Stimulated activated memory B cell treated with anti-CD40 and anti-IgM and Interleukin-4, amounts not matched to agents 10 μg/mL and 1 μg/mL and 100 μg/mL, for 72 hours (primary cell): Measurements from ENCODE around the gene CCDC148.

ENCODE experiments used
- ATAC-seq: fragments of 150-1000 bp; cut with Tn5 transposase; 2 replicates; pipeline ENCODE4 v1.10.0; 2021
- H3K27ac Mint-ChIP-seq: one replicate; pipeline ENCODE4 v1.8.0; 2022; ENCODE audit warnings: mild to moderate bottlenecking, mixed read lengths
- H3K27me3 Mint-ChIP-seq: one replicate; pipeline ENCODE4 v1.8.0; 2022; ENCODE audit warnings: mixed read lengths
- H3K36me3 Mint-ChIP-seq: one replicate; pipeline ENCODE4 v1.8.0; 2022; ENCODE audit warnings: mixed read lengths
- H3K4me1 Mint-ChIP-seq: one replicate; pipeline ENCODE4 v1.8.0; 2022; ENCODE audit warnings: mixed read lengths
- H3K4me3 Mint-ChIP-seq: one replicate; pipeline ENCODE4 v1.8.0; 2022; ENCODE audit warnings: mild to moderate bottlenecking, moderate library complexity, mixed read lengths
- H3K9me3 Mint-ChIP-seq: one replicate; pipeline ENCODE4 v1.8.0; 2022; ENCODE audit warnings: mixed read lengths

CCDC148 gene

GRCh38 chr2:158213773-158214172 is 242.8 kb downstream of the CCDC148 start:
- peaks cover 8% of the 10 kb centered on the region for H3K4me1 Mint-ChIP-seq
- no peak overlapping the region for H3K4me3 Mint-ChIP-seq
- H3K9me3 Mint-ChIP-seq: no peaks in the 10 kb centered on the region
- H3K27ac Mint-ChIP-seq: no peak overlapping the region
- no peak for ATAC-seq
- no peaks in the 10 kb centered on the region for H3K27me3 Mint-ChIP-seq
- H3K36me3 Mint-ChIP-seq: no peaks in the 10 kb centered on the region

DNA sequence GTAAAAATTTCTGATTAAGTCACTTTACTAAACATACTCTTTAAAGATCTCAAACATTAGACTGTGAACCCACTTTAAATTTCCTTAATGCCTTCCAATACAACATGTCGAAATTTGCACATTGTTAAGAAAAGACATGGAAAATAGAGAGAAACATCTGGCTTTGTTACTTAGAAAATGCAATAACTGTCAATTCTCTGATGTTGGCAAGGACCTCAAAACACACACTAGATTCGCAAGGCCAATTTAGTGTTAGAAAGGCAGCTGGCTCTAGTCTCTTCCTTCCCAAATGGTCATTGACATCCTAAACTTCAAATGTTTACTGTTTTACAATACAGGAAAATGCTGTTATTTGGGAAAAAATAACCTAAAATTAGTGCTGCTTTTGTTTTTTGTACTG is 244.3 kb downstream of the CCDC148 start:
- Mint-ChIP-seq H3K4me1 (peaks cover 8% of the 10 kb centered on the region), H3K27ac (no peak overlapping the region), H3K36me3 (no peaks in the 10 kb centered on the region), H3K4me3 (no peak overlapping the region), H3K9me3 (no peaks in the 10 kb centered on the region), H3K27me3 (no peaks in the 10 kb centered on the region)
- no peak for ATAC-seq

GRCh38 chr2:158211502-158211901 is 245.1 kb downstream of the CCDC148 start:
- Mint-ChIP-seq H3K27me3 (no peaks in the 10 kb centered on the region), H3K9me3 (no peaks in the 10 kb centered on the region), H3K4me1 (peaks cover 8% of the 10 kb centered on the region), H3K27ac (no peak overlapping the region), H3K4me3 (no peak overlapping the region), H3K36me3 (no peaks in the 10 kb centered on the region)
- peak; percentile 75 for ATAC-seq

DNA sequence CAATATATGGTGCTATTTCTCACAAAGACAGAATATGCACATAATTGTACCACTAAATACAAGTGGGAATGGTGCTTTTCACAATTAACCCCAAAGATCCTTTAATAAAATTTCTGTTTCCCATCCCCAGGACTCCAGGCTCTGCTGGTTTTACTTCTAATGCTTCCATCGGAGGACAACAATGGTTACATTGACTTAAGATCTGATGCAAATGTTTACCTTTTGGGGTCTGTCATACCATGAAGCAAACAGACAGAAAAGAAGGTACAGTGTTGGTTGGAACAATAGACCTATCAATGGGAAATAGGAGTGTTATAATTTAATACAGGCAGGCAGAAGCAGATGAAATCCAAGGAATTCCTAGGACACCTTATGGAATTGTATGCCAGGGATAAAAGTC is 249.2 kb downstream of the CCDC148 start:
- no peak overlapping the region for H3K4me3 Mint-ChIP-seq
- no peak for ATAC-seq
- H3K36me3 Mint-ChIP-seq: no peaks in the 10 kb centered on the region
- H3K4me1 Mint-ChIP-seq: peaks cover 11% of the 10 kb centered on the region
- no peak overlapping the region for H3K27ac Mint-ChIP-seq
- no peaks in the 10 kb centered on the region for H3K27me3 Mint-ChIP-seq
- H3K9me3 Mint-ChIP-seq: no peaks in the 10 kb centered on the region

DNA sequence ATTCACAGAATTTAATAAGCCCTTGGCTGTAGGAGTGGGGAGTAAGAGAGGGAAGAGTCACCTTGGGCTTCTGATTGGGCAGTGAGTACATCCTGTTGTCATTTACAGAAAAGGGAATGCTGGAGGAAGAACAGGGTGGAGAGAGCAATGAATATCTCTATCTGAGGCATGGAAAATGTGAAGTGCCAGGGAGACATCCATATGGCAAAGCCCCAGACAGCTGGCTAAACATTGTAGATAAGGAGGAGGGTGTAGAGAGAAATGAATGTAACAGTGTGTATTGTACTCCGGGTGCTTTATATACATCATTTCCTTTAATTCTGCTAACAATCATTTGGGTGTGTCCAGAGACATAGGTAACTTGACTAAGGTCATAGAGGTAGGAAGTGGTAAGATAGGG is 251.3 kb downstream of the CCDC148 start:
- Mint-ChIP-seq H3K36me3 (no peaks in the 10 kb centered on the region), H3K9me3 (no peaks in the 10 kb centered on the region), H3K27ac (no peak overlapping the region), H3K4me3 (no peak overlapping the region), H3K4me1 (peaks cover 11% of the 10 kb centered on the region), H3K27me3 (no peaks in the 10 kb centered on the region)
- ATAC-seq: no peak

- H3K9me3 Mint-ChIP-seq: no peaks in the 10 kb centered on the region
- peaks cover 11% of the 10 kb centered on the region for H3K4me1 Mint-ChIP-seq
- H3K27ac Mint-ChIP-seq: no peak overlapping the region
- H3K36me3 Mint-ChIP-seq: no peaks in the 10 kb centered on the region
- no peaks in the 10 kb centered on the region for H3K27me3 Mint-ChIP-seq
- no peak overlapping the region for H3K4me3 Mint-ChIP-seq
- ATAC-seq: peak; percentile 81
These were observed 251.8 kb downstream of the CCDC148 start for GRCh38 chr2:158204741-158205165.

GRCh38 chr2:158202161-158202815 is 254.3 kb downstream of the CCDC148 start:
- Mint-ChIP-seq H3K27me3 (no peaks in the 10 kb centered on the region), H3K4me1 (peaks cover 18% of the 10 kb centered on the region), H3K4me3 (no peak overlapping the region), H3K36me3 (no peaks in the 10 kb centered on the region), H3K27ac (no peak overlapping the region), H3K9me3 (peaks cover 3% of the 10 kb centered on the region)
- ATAC-seq: no peak

DNA sequence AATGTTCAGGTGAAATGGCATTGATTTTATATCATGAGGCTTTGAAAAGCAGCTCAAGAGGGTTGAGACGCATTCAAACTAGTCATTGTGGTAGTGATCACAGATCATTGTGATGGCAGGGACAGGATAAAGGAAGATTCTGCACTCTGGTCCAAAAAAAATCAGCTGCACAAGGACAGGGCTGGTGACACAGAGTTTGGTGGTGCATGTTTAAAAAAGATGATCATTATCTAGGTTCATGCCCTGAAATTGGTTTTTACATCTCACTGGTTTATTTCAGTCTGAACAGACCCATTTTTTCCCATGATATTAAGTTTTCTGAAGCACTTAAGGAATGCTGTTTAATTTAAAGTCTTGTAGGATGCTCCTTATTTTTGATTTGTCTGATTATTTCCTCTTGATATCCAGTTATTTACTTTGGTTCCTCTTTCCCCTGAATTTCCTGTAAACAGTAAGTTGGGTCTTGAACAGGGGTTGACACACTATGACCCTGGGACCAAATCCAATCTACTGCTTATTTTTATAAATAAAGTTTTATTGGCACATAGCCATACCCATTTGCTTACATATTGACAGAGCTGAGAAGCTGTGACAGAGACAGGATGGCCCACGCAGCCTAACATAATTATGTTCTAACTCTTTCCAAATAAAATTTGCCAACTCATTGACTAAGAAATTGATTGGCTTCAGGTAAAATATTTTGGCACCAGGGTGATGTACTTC is 256.5 kb downstream of the CCDC148 start:
- no peak for ATAC-seq
- H3K36me3 Mint-ChIP-seq: no peaks in the 10 kb centered on the region
- peaks cover 3% of the 10 kb centered on the region for H3K9me3 Mint-ChIP-seq
- no peak overlapping the region for H3K4me3 Mint-ChIP-seq
- no peaks in the 10 kb centered on the region for H3K27me3 Mint-ChIP-seq
- H3K4me1 Mint-ChIP-seq: peaks cover 16% of the 10 kb centered on the region
- no peak overlapping the region for H3K27ac Mint-ChIP-seq

- H3K27me3 Mint-ChIP-seq: no peaks in the 10 kb centered on the region
- ATAC-seq: no peak
- no peaks in the 10 kb centered on the region for H3K36me3 Mint-ChIP-seq
- peaks cover 10% of the 10 kb centered on the region for H3K4me1 Mint-ChIP-seq
- peaks cover 3% of the 10 kb centered on the region for H3K9me3 Mint-ChIP-seq
- H3K27ac Mint-ChIP-seq: no peak overlapping the region
- no peak overlapping the region for H3K4me3 Mint-ChIP-seq
These were observed 258.6 kb downstream of the CCDC148 start for GRCh38 chr2:158197940-158198339.

DNA sequence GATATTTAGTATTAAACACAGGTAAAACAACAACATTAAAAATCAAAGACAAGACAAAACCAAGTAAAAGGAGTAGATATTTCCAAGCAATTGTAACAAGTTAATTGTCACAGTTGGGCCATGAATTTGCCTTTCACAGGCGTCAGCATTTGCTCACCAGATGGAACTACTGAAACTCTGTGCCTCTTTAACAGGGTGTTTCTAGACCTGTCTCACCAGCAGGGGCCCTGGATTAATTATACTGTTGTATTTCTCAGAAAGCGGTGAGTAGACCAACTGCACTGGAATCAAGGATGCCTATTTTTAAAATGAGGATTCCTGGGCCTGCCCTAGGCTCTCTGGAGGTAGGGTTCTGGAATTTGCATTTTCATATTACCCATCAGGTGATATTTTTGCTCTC is 262.3 kb downstream of the CCDC148 start:
- H3K4me3 Mint-ChIP-seq: no peak overlapping the region
- ATAC-seq: no peak
- H3K27me3 Mint-ChIP-seq: no peaks in the 10 kb centered on the region
- peaks cover 44% of the 10 kb centered on the region for H3K4me1 Mint-ChIP-seq
- no peak overlapping the region for H3K27ac Mint-ChIP-seq
- H3K9me3 Mint-ChIP-seq: peaks cover 3% of the 10 kb centered on the region
- no peaks in the 10 kb centered on the region for H3K36me3 Mint-ChIP-seq

GRCh38 chr2:158192515-158193443 is 263.8 kb downstream of the CCDC148 start:
- Mint-ChIP-seq H3K9me3 (peaks cover under 1% of the 10 kb centered on the region), H3K27ac (peak overlapping the region; percentile 74), H3K4me1 (peaks cover 39% of the 10 kb centered on the region), H3K27me3 (no peaks in the 10 kb centered on the region), H3K4me3 (no peak overlapping the region), H3K36me3 (no peaks in the 10 kb centered on the region)
- ATAC-seq: no peak

- no peaks in the 10 kb centered on the region for H3K36me3 Mint-ChIP-seq
- H3K4me1 Mint-ChIP-seq: peaks cover 36% of the 10 kb centered on the region
- no peaks in the 10 kb centered on the region for H3K9me3 Mint-ChIP-seq
- peak; percentile 90 for ATAC-seq
- peak overlapping the region; percentile 36 for H3K4me3 Mint-ChIP-seq
- peak overlapping the region; percentile 74 for H3K27ac Mint-ChIP-seq
- H3K27me3 Mint-ChIP-seq: no peaks in the 10 kb centered on the region
These were observed 265.3 kb downstream of the CCDC148 start for GRCh38 chr2:158191076-158191895.

DNA sequence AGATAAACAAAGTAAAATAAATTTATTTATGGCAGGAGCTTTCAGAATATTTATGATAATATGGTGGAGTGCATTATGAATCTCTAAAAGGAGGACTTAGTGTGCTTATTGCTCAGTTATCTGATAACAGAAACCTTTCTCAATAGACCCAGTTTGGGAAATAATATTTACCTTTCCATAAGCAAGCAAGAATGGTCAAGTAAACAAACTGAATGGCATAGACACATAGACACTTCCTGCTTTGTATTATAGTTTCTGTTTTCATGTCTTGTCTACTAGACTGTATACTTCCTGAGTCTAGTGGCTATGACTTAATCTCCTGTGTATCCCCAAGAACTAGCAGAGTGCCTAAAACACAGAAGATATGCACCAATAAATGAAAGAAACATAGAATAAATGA is 267.0 kb downstream of the CCDC148 start:
- Mint-ChIP-seq H3K4me1 (peaks cover 36% of the 10 kb centered on the region), H3K27me3 (no peaks in the 10 kb centered on the region), H3K36me3 (no peaks in the 10 kb centered on the region), H3K4me3 (peak overlapping the region; percentile 30), H3K27ac (peak overlapping the region; percentile 30), H3K9me3 (no peaks in the 10 kb centered on the region)
- ATAC-seq: no peak

GRCh38 chr2:158187908-158188307 is 268.6 kb downstream of the CCDC148 start:
- H3K27me3 Mint-ChIP-seq: no peaks in the 10 kb centered on the region
- no peak for ATAC-seq
- H3K9me3 Mint-ChIP-seq: no peaks in the 10 kb centered on the region
- peaks cover 33% of the 10 kb centered on the region for H3K4me1 Mint-ChIP-seq
- H3K27ac Mint-ChIP-seq: no peak overlapping the region
- H3K4me3 Mint-ChIP-seq: no peak overlapping the region
- H3K36me3 Mint-ChIP-seq: no peaks in the 10 kb centered on the region
